ENCODE measurements around the gene SWAP70. TPM values are rescaled to one million over a fixed set of nuclear protein-coding genes. Genes with fewer than 3 reads are reported as not detected.
"Not testable (repeated sequence)": the region's sequence is repeated elsewhere in the genome, so short reads cannot be mapped to it uniquely, and the experiment has no call there.

SWAP70 gene
- total RNA-seq, 4 donors from 2014 or later = 29.7 to 53.6 (median 38.8) TPM

- no peak overlapping the region for H3K4me3 ChIP-seq (replicated peaks in 1 of 3)
- DNase-seq = no peak
- WGBS, 2 donors = 100% methylated on average over 1 of the region's 1 CpG
- no peak for TF ChIP-seq POLR2A (IDR thresholded peaks at IDR 0.05)
- no peak for TF ChIP-seq CTCF (IDR thresholded peaks at IDR 0.05)
- intact Hi-C loops (cut with DNase I) = no loop called here
- H3K4me1 ChIP-seq = peaks cover 20 to 37% of the 10 kb centered on the region in 2 donors
- H3K27ac ChIP-seq = peak overlapping the region in 1 of 3 donors; percentile 91
- no peaks in the 10 kb centered on the region for H3K27me3 ChIP-seq
- H3K9me3 ChIP-seq = no peaks in the 10 kb centered on the region
- H3K36me3 ChIP-seq = no peaks in the 10 kb centered on the region
These were observed 40.2 kb downstream of the SWAP70 start for GRCh38 chr11:9704037-9704436.

- no peak overlapping the region for H3K27ac ChIP-seq
- intact Hi-C loops (cut with DNase I) = no loop called here
- DNase-seq = no peak
These were observed 40.7 kb downstream of the SWAP70 start for GRCh38 chr11:9704620-9705019.

GRCh38 chr11:9705361-9705760 lies 41.5 kb downstream of the SWAP70 start:
- H3K27ac ChIP-seq; H3K27me3 ChIP-seq; H3K36me3 ChIP-seq; intact Hi-C loops (cut with DNase I); H3K9me3 ChIP-seq; DNase-seq; H3K4me3 ChIP-seq (replicated peaks in 1 of 3): not testable (repeated sequence)
- H3K4me1 ChIP-seq = peaks cover 13 to 38% of the 10 kb centered on the region in 2 donors

More at GRCh38 chr11:9704620-9705019, 40.7 kb downstream of the SWAP70 start:
- TF ChIP-seq POLR2A (IDR thresholded peaks at IDR 0.05) = no peak
- TF ChIP-seq CTCF (IDR thresholded peaks at IDR 0.05) = no peak
- Histone ChIP-seq H3K27me3 (no peaks in the 10 kb centered on the region), H3K9me3 (no peaks in the 10 kb centered on the region), H3K36me3 (no peaks in the 10 kb centered on the region), H3K4me1 (peaks cover 18 to 37% of the 10 kb centered on the region in 2 donors), H3K4me3 (replicated peaks in 1 of 3) (no peak overlapping the region)
- WGBS, 2 donors = 98 to 99% methylated on average over 4 of the region's 4 CpGs

GRCh38 chr11:9708544-9708943 lies 44.7 kb downstream of the SWAP70 start:
- no peaks in the 10 kb centered on the region for H3K9me3 ChIP-seq
- H3K4me1 ChIP-seq = peaks cover 0 to 31% of the 10 kb centered on the region in 2 donors
- no peaks in the 10 kb centered on the region for H3K36me3 ChIP-seq
- TF ChIP-seq POLR2A (IDR thresholded peaks at IDR 0.05) (no peak), CTCF (IDR thresholded peaks at IDR 0.05) (no peak)
- intact Hi-C loops (cut with DNase I) = no loop called here
- H3K4me3 ChIP-seq (replicated peaks in 1 of 3) = no peak overlapping the region
- peak overlapping the region in 1 of 3 donors; percentile 18 for H3K27ac ChIP-seq
- no peaks in the 10 kb centered on the region for H3K27me3 ChIP-seq
- WGBS, 2 donors = 94 to 100% methylated on average over 1 of the region's 1 CpG
- DNase-seq = no peak

GRCh38 chr11:9710223-9710622 lies 46.3 kb downstream of the SWAP70 start:
- WGBS, 2 donors = 97 to 99% methylated on average over 4 of the region's 4 CpGs
- Histone ChIP-seq H3K27ac (no peak overlapping the region), H3K36me3 (peaks cover 0 to 2% of the 10 kb centered on the region in 2 donors), H3K4me3 (replicated peaks in 1 of 3) (no peak overlapping the region), H3K4me1 (peaks cover 0 to 31% of the 10 kb centered on the region in 2 donors), H3K27me3 (no peaks in the 10 kb centered on the region), H3K9me3 (no peaks in the 10 kb centered on the region)
- DNase-seq = no peak
- intact Hi-C loops (cut with DNase I) = no loop called here
- TF ChIP-seq CTCF (IDR thresholded peaks at IDR 0.05) (no peak), POLR2A (IDR thresholded peaks at IDR 0.05) (no peak)

GRCh38 chr11:9710852-9711251 lies 47.0 kb downstream of the SWAP70 start:
- Histone ChIP-seq H3K27ac (peak overlapping the region in 2 of 3 donors; percentile 44 to 64), H3K9me3 (no peaks in the 10 kb centered on the region), H3K4me1 (peaks cover 0 to 31% of the 10 kb centered on the region in 2 donors), H3K27me3 (no peaks in the 10 kb centered on the region), H3K36me3 (peaks cover 0 to 5% of the 10 kb centered on the region in 2 donors), H3K4me3 (replicated peaks in 1 of 3) (no peak overlapping the region)
- no peak for TF ChIP-seq POLR2A (IDR thresholded peaks at IDR 0.05)
- TF ChIP-seq CTCF (IDR thresholded peaks at IDR 0.05) = no peak
- intact Hi-C loops (cut with DNase I) = no loop called here
- 94 to 100% methylated on average over 1 of the region's 1 CpG for WGBS, 2 donors
- no peak for DNase-seq
